ENCODE results near the gene ATG2B. TPM values are rescaled to one million over a fixed set of nuclear protein-coding genes. Genes with fewer than 3 reads are reported as not detected.

Gene ATG2B
- total RNA-seq, 1 experiment from 2014 or later = 19.4 TPM

GRCh38 chr14:96320605-96321004 lies 42.5 kb downstream of the ATG2B start:
- CTCF ChIA-PET = no interaction called here
- Histone ChIP-seq H3K9me3 (no peaks in the 10 kb centered on the region), H3K36me3 (ENCODE audit: control insufficient read depth, insufficient read depth, low read length) (no peaks in the 10 kb centered on the region), H3K4me3 (ENCODE audit: low read depth, low read length) (no peak overlapping the region), H3K27me3 (replicated peaks; ENCODE audit: control insufficient read depth, insufficient read depth, low read length) (no peaks in the 10 kb centered on the region), H3K4me1 (no peaks in the 10 kb centered on the region)
- no peak for DNase-seq
- POLR2A ChIA-PET = no interaction called here
- H3K27ac Mint-ChIP-seq (ENCODE audit: unreplicated experiment) = no peak overlapping the region
- peaks cover 12% of the 10 kb centered on the region for H3K36me3 Mint-ChIP-seq (ENCODE audit: insufficient read depth, unreplicated experiment)
- BruUV-seq (replicated peaks) = no TSS peak
- H3K27me3 Mint-ChIP-seq (ENCODE audit: insufficient read depth, unreplicated experiment) = no peaks in the 10 kb centered on the region
- H3K4me1 Mint-ChIP-seq (ENCODE audit: low read depth, unreplicated experiment) = no peaks in the 10 kb centered on the region
- TF ChIP-seq CTCF (IDR thresholded peaks at IDR 0.05; ENCODE audit: insufficient read depth in 1 of 2, low read depth in 1 of 2, low read length in 1 of 2, severe bottlenecking in 1 of 2, unreplicated experiment in 1 of 2) = no peak
- H3K9me3 Mint-ChIP-seq (ENCODE audit: unreplicated experiment) = no peaks in the 10 kb centered on the region
- H3K4me3 Mint-ChIP-seq (ENCODE audit: unreplicated experiment) = no peak overlapping the region
- intact Hi-C loops (cut with micrococcal nuclease; ENCODE audit: unreplicated experiment) = no loop called here

DNA sequence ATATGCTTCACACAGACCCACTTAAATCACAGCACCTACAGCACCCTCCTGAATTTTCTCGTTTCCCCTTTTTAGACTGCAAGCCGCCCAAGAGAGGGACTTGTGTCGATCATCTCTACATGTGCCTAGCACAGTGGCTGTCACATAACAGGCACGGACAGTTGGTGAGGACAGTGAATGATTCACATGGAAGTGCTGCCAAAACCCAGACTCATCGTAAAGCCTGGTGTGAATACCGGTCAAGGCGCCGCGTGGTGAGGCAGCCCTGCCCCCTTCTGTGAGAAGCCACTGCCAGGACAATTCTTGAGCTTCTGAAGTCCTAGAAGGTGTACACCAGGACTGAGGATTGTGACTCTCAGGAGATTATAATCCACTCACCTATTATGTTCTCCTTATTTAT lies 44.3 kb downstream of the ATG2B start:
- H3K36me3 Mint-ChIP-seq (ENCODE audit: insufficient read depth, unreplicated experiment) = peaks cover 10% of the 10 kb centered on the region
- Histone ChIP-seq H3K4me1 (no peaks in the 10 kb centered on the region), H3K27me3 (replicated peaks; ENCODE audit: control insufficient read depth, insufficient read depth, low read length) (no peaks in the 10 kb centered on the region), H3K4me3 (ENCODE audit: low read depth, low read length) (no peak overlapping the region), H3K36me3 (ENCODE audit: control insufficient read depth, insufficient read depth, low read length) (no peaks in the 10 kb centered on the region; the same call in 1 of the 2 replicates), H3K9me3 (no peaks in the 10 kb centered on the region)
- POLR2A ChIA-PET = no interaction called here
- no peaks in the 10 kb centered on the region for H3K9me3 Mint-ChIP-seq (ENCODE audit: unreplicated experiment)
- no peaks in the 10 kb centered on the region for H3K27me3 Mint-ChIP-seq (ENCODE audit: insufficient read depth, unreplicated experiment)
- BruUV-seq (replicated peaks) = no TSS peak
- no peak overlapping the region for H3K4me3 Mint-ChIP-seq (ENCODE audit: unreplicated experiment)
- TF ChIP-seq CTCF (IDR thresholded peaks at IDR 0.05; ENCODE audit: insufficient read depth in 1 of 2, low read depth in 1 of 2, low read length in 1 of 2, severe bottlenecking in 1 of 2, unreplicated experiment in 1 of 2) = no peak
- no peaks in the 10 kb centered on the region for H3K4me1 Mint-ChIP-seq (ENCODE audit: low read depth, unreplicated experiment)
- intact Hi-C loops (cut with micrococcal nuclease; ENCODE audit: unreplicated experiment) = no loop called here
- no peak for DNase-seq
- H3K27ac Mint-ChIP-seq (ENCODE audit: unreplicated experiment) = no peak overlapping the region
- CTCF ChIA-PET = no interaction called here

DNA sequence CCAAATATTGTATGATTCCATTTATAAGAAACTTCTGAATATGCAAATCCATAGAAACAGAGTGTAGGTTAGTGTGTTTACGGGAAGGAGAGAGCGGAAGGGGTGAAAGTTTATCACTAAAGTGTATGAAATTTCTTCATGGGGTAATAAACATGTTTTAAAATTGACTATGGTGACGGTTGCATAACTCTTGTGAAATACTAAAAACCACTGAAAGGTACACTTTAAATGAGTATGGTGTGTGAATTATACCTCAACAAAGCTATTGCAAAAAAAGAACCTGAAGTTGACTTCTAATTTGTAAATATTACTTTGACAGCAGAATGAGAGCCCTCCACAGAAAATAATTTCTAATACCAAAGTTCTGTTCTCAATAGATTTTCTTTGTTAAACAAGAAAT lies 47.1 kb downstream of the ATG2B start:
- H3K9me3 Mint-ChIP-seq (ENCODE audit: unreplicated experiment) = no peaks in the 10 kb centered on the region
- no peak overlapping the region for H3K4me3 ChIP-seq (ENCODE audit: low read depth, low read length)
- no peak overlapping the region for H3K27ac Mint-ChIP-seq (ENCODE audit: unreplicated experiment)
- POLR2A ChIA-PET = no interaction called here
- no peaks in the 10 kb centered on the region for H3K27me3 ChIP-seq (replicated peaks; ENCODE audit: control insufficient read depth, insufficient read depth, low read length)
- peaks cover under 1% of the 10 kb centered on the region for H3K4me1 ChIP-seq
- no peaks in the 10 kb centered on the region for H3K9me3 ChIP-seq
- CTCF ChIA-PET = no interaction called here
- H3K36me3 Mint-ChIP-seq (ENCODE audit: insufficient read depth, unreplicated experiment) = peaks cover 17% of the 10 kb centered on the region
- DNase-seq = no peak
- no peaks in the 10 kb centered on the region for H3K27me3 Mint-ChIP-seq (ENCODE audit: insufficient read depth, unreplicated experiment)
- H3K36me3 ChIP-seq (ENCODE audit: control insufficient read depth, insufficient read depth, low read length) = no peaks in the 10 kb centered on the region; the same call in 1 of the 2 replicates
- no peaks in the 10 kb centered on the region for H3K4me1 Mint-ChIP-seq (ENCODE audit: low read depth, unreplicated experiment)
- intact Hi-C loops (cut with micrococcal nuclease; ENCODE audit: unreplicated experiment) = no loop called here
- no peak for TF ChIP-seq CTCF (IDR thresholded peaks at IDR 0.05; ENCODE audit: insufficient read depth in 1 of 2, low read depth in 1 of 2, low read length in 1 of 2, severe bottlenecking in 1 of 2, unreplicated experiment in 1 of 2)
- no TSS peak for BruUV-seq (replicated peaks)
- no peak overlapping the region for H3K4me3 Mint-ChIP-seq (ENCODE audit: unreplicated experiment)

Data from Caco-2 (cell line).